Embryonic facial prominence (tissue), 1 donor: ENCODE data around the gene THAP2.

ENCODE experiments used
- DNase-seq: peaks from one replicate; pipeline ENCODE4 v3.0.0-alpha.2; 2016; ENCODE audit errors: extremely low spot score

THAP2 gene

GRCh38 chr12:71703206-71703605, 39.1 kb downstream of the THAP2 start:
- DNase-seq: no peak

GRCh38 chr12:71704920-71705319, 40.8 kb downstream of the THAP2 start:
- no peak for DNase-seq

- no peak for DNase-seq
Observed at GRCh38 chr12:71708658-71709057, 44.6 kb downstream of the THAP2 start.

- DNase-seq: no peak
Observed at GRCh38 chr12:71710276-71711125, 46.4 kb downstream of the THAP2 start.

GRCh38 chr12:71718611-71719010, 54.5 kb downstream of the THAP2 start:
- DNase-seq: no peak

- no peak for DNase-seq
Observed at GRCh38 chr12:71719647-71720370, 55.7 kb downstream of the THAP2 start.

- DNase-seq: no peak
Observed at GRCh38 chr12:71721783-71722505, 57.8 kb downstream of the THAP2 start.

- DNase-seq: no peak
Observed at GRCh38 chr12:71725011-71725410, 60.9 kb downstream of the THAP2 start.

GRCh38 chr12:71726548-71726947, 62.4 kb downstream of the THAP2 start:
- DNase-seq: no peak

GRCh38 chr12:71727958-71728357, 63.9 kb downstream of the THAP2 start:
- no peak for DNase-seq
